RCC 7860 (cell line): ENCODE results near the gene NAP1L1.

Experiments used
- DNase-seq: peaks from one replicate; pipeline ENCODE4 v3.0.0-alpha.2; 2015; ENCODE audit warnings: low spot score
- FAIRE-seq: peaks from 2 replicates; lab custom pipeline; 2012; peaks lifted over from hg19 to GRCh38; lab: Jason Lieb, UNC

The NAP1L1 gene

GRCh38 chr12:76023069-76023690 is 61.3 kb downstream of the NAP1L1 start:
- FAIRE-seq, result no peak
- DNase-seq, result no peak

GRCh38 chr12:76022506-76022905 is 62.0 kb downstream of the NAP1L1 start:
- no peak for FAIRE-seq
- no peak for DNase-seq

- peak; percentile 97 for FAIRE-seq
- DNase-seq, result peak; percentile 98
Measured at GRCh38 chr12:76020731-76021672, 63.5 kb downstream of the NAP1L1 start.

GRCh38 chr12:76020281-76020680 is 64.2 kb downstream of the NAP1L1 start:
- FAIRE-seq, result no peak

GRCh38 chr12:76018672-76019071 is 65.8 kb downstream of the NAP1L1 start:
- FAIRE-seq, result no peak
- no peak for DNase-seq

More at GRCh38 chr12:76020281-76020680, 64.2 kb downstream of the NAP1L1 start:
- DNase-seq, result peak; percentile 90

GRCh38 chr12:76018111-76018510 is 66.4 kb downstream of the NAP1L1 start:
- peak; percentile 71 for DNase-seq
- peak; percentile 45 for FAIRE-seq

GRCh38 chr12:76014007-76014406 is 70.5 kb downstream of the NAP1L1 start:
- FAIRE-seq, result no peak

GRCh38 chr12:76013603-76014002 is 70.9 kb downstream of the NAP1L1 start:
- FAIRE-seq, result no peak
- DNase-seq, result no peak

More at GRCh38 chr12:76014007-76014406, 70.5 kb downstream of the NAP1L1 start:
- no peak for DNase-seq

GRCh38 chr12:76012644-76013043 is 71.8 kb downstream of the NAP1L1 start:
- DNase-seq (no peak), FAIRE-seq (no peak)

GRCh38 chr12:76010732-76011458 is 73.6 kb downstream of the NAP1L1 start:
- DNase-seq (no peak), FAIRE-seq (no peak)

- no peak for FAIRE-seq
- DNase-seq, result no peak
Measured at GRCh38 chr12:76008428-76008827, 76.1 kb downstream of the NAP1L1 start.

- no peak for FAIRE-seq
- no peak for DNase-seq
Measured at GRCh38 chr12:76007640-76008039, 76.8 kb downstream of the NAP1L1 start.

- FAIRE-seq (no peak), DNase-seq (no peak)
Measured at GRCh38 chr12:76006028-76006925, 78.2 kb downstream of the NAP1L1 start.

- FAIRE-seq, result no peak
Measured at GRCh38 chr12:76003355-76003638, 81.2 kb downstream of the NAP1L1 start.

GRCh38 chr12:76002598-76003354 is 81.7 kb downstream of the NAP1L1 start:
- FAIRE-seq, result no peak
- DNase-seq, result no peak

More at GRCh38 chr12:76003355-76003638, 81.2 kb downstream of the NAP1L1 start:
- no peak for DNase-seq

GRCh38 chr12:75998292-75999063 is 86.0 kb downstream of the NAP1L1 start:
- FAIRE-seq, result peak; percentile 34
- no peak for DNase-seq

GRCh38 chr12:75997658-75998057 is 86.8 kb downstream of the NAP1L1 start:
- no peak for FAIRE-seq

GRCh38 chr12:75996861-75997447 is 87.5 kb downstream of the NAP1L1 start:
- FAIRE-seq, result no peak

More at GRCh38 chr12:75997658-75998057, 86.8 kb downstream of the NAP1L1 start:
- DNase-seq, result no peak

GRCh38 chr12:75995691-75996090 is 88.8 kb downstream of the NAP1L1 start:
- FAIRE-seq (no peak), DNase-seq (no peak)

More at GRCh38 chr12:75996861-75997447, 87.5 kb downstream of the NAP1L1 start:
- no peak for DNase-seq
